Fibroblast of pulmonary artery (primary cell): Measurements from ENCODE around the gene SRPK2.
A peak's percentile ranks its signal among the peaks of the same experiment; 100 is the strongest.

ENCODE experiments used
- DNase-seq: peaks from one replicate; pipeline ENCODE4 v3.0.0-alpha.2; 2010; ENCODE audit warnings: low read depth
- H3K4me3 ChIP-seq: replicated peaks from 2 replicates; pipeline ENCODE4 v1.5.1; 2011; ENCODE audit warnings: low read depth, mild to moderate bottlenecking, control low read depth, low read length, moderate library complexity
- CTCF ChIP-seq: IDR thresholded peaks from 2 replicates; pipeline ENCODE4 v1.5.1; 2011; ENCODE audit warnings: mild to moderate bottlenecking, control low read depth, low read length, inconsistent platforms; ENCODE audit errors: missing control alignments

SRPK2 gene

DNA sequence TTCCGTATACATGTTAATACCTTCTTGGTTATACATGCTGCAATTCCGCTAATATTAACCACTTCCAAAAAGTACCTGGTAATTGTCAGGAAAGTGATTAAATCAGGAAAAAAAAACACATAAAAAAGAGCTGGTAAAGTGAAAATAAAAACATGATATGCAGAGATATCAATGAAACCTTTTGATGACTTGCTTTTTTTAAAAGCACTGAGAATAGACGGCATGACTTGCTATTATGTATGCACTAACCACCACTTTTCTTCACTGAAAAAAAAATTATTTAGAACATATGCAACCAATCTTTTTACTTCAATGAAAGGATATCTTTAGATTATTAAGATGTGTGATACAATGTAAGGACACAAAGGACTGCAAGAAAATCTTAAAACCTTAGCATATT, 211.7 kb downstream of the SRPK2 start:
- no peak for TF ChIP-seq CTCF
- no peak overlapping the region for H3K4me3 ChIP-seq
- no peak for DNase-seq

- H3K4me3 ChIP-seq, result no peak overlapping the region
- no peak for TF ChIP-seq CTCF
- no peak for DNase-seq
These were observed 215.1 kb downstream of the SRPK2 start for GRCh38 chr7:105173586-105173985.

DNA sequence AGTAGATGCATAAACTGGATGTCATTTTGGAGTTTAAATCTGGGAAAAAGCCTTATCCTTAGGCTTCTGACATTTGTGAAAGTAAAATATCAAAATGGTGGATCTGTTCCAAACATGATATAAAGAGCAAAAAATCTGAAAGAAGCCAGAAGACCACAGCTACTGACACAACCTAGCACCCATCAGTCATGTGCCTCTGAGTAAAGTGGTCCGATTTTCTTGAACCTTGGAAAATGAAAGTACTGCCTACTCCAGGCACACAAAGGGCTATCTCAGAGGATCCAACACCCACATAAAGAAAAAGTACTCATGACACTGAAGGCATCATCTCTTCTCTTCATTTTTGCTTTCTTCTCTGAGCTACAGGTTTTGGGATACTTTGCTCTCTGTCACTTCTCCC, 224.0 kb downstream of the SRPK2 start:
- no peak for DNase-seq
- H3K4me3 ChIP-seq, result no peak overlapping the region
- no peak for TF ChIP-seq CTCF

- no peak for TF ChIP-seq CTCF
- DNase-seq, result peak; percentile 9
- no peak overlapping the region for H3K4me3 ChIP-seq
These were observed 225.0 kb downstream of the SRPK2 start for GRCh38 chr7:105163718-105164117.

DNA sequence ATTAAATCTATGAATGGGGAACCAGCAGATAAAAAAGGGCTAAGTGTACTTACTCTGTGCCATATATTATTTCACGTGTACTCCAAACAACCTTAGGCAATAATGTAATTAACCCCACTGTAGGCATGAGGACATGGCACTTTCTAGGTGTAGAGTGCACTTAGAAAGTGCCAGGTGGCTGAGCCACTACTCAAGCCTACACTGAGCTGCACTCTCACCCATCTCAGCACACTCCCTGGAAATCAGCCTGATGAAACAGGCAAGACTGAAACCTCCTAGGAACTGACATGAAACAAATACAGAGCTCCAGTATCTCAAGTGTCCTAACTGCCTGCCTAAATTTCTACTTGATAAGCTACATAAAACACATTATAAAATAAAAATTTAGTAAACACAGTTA, 227.4 kb downstream of the SRPK2 start:
- TF ChIP-seq CTCF, result no peak
- DNase-seq, result no peak
- H3K4me3 ChIP-seq, result no peak overlapping the region

GRCh38 chr7:105157278-105157677, 231.4 kb downstream of the SRPK2 start:
- no peak for TF ChIP-seq CTCF

DNA sequence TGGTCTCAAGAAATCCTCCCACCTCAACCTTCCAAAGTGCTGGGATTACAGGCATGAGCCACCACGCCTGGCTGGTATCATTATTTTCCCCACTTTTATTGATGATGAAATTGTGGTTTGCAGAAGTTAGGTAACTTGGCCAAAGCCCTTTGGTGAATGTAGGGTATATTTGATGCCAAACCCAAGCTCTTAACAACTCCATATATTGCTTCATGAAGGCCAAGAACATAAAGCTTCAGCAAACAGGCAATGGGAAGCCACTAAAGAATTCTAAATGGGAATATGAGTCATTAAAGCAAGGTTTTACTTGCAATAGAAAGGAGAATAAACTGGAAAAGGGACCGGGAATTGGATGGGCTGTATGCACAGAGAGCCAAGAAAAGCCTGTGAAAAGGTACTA, 232.0 kb downstream of the SRPK2 start:
- peak; percentile 24 for DNase-seq
- TF ChIP-seq CTCF, result no peak
- no peak overlapping the region for H3K4me3 ChIP-seq

More at GRCh38 chr7:105157278-105157677, 231.4 kb downstream of the SRPK2 start:
- no peak overlapping the region for H3K4me3 ChIP-seq
- no peak for DNase-seq
